GM19023 (cell line): ENCODE measurements around the gene TYR.
"Not testable (repeated sequence)": the region's sequence is repeated elsewhere in the genome, so short reads cannot be mapped to it uniquely, and the experiment has no call there.

Experiments used
- ATAC-seq: cut with Tn5 transposase; IDR thresholded peaks from one replicate; pipeline ENCODE4 v1.9.1; 2021; ENCODE audit warnings: mild to moderate bottlenecking, moderate library complexity; ENCODE audit not compliant: unreplicated experiment

TYR gene

DNA sequence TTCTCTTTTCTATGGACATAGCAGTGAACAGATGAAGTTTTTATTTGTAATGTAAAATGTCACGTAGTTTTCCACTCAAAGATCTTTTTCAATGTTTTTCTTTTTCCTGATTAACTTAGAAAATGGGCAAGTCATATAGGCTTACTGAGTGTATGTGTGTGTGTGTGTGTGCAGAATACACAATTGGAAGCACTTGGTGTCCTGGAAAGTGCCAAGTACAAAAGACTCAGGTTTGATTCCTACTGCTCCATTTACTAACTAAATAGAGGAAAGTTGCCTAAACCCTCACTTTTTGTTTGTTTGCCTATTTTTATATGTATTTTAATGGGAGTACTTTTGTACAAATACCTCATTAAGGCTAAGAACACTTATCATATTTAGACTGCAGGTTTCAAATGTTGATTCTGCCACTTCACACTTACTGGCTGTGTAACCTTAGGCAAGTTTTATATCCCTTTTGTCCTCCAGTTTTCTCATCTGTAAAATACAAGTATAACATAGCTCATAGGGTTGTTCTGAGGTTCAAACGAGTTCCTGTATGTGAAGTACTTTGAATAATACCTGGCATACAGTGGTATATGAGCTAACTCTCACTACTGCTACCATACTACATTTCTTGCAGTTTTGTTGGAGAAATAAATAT, 90.1 kb downstream of the TYR start:
- no peak for ATAC-seq

DNA sequence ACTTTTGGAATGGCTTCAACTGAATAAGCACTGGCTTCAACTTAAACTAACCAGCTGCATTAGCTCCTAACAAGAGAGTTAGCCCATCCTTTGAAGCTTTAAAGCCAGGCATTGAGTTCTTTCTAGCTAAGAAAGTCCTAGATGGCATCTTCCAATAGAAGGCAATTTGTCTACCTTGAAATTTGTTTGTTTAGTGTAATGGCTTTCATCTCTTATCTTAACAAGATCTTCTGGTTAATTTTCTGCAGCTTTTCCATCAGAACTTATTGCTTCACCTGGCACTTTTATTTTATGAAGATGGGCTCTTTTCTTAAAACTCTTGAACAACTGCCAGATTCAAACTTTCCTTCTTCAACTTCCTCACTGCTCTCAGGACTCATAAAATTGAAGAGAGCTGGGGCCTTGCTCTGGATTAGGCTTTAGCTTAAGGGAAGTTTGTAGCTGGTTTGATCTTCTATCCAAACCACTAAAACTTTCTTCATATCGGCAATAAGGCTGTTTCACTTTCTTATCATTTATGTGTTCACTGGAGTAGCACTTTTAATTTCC, 94.9 kb downstream of the TYR start:
- not testable (repeated sequence) for ATAC-seq

DNA sequence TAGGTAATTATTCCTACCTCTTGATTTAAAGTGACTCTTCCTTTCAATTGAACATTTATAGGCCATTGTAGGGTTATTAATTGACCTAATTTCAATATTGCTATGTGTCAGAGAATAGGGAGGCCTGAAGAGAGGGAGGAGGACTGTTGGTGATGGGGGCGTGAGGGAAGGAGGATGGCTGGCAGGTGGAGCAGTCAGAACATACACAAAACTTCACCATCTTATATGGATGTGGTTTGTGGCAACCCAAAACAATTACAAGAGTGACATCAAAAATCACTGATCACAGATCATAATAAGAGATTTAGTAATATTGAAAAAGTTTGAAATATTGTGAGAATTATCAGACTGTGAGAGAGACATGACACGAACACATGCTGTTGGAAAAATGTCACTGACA, 95.5 kb downstream of the TYR start:
- not testable (repeated sequence) for ATAC-seq

- no peak for ATAC-seq
Measured at GRCh38 chr11:89275966-89276365, 98.3 kb downstream of the TYR start.

DNA sequence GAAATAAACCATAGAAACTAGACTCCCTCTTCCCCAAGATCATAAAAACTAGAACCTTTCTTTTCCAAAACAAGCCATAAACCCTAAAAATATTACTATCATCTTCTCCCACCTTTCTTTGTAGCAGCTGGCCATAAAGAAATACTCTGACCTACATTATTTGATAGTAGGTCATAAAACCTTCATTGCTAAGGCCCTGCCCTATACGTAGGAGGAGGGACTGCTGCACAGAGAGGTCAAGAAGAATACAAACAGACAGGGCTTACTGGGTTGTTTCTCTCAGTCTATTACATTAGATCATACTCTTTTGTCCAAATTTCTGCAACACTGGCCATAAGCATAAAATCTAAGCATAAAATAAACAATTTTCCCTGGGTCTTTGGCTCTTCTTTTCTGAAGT, 101.5 kb downstream of the TYR start:
- ATAC-seq, result no peak

- ATAC-seq, result not testable (repeated sequence)
Measured at GRCh38 chr11:89281032-89281677, 103.5 kb downstream of the TYR start.

DNA sequence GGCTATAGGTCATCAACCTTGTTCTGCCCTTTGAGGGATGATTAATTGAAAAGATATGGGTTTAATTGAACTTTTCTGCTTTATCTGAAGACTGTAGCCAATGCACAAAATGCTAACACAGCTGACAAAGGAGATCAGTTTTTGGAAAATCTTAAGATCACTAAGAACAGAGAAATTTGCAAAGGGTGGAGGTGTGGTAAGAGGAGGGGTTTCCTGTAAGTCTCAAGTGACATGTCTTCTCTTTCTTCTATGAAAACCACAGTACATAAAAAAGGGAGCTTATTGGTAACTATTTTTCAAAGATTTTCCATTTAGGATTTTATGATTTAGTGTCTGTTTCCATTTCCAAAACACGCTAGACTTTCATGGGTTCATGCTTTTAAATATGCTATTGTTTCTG, 108.9 kb downstream of the TYR start:
- ATAC-seq, result not testable (repeated sequence)

DNA sequence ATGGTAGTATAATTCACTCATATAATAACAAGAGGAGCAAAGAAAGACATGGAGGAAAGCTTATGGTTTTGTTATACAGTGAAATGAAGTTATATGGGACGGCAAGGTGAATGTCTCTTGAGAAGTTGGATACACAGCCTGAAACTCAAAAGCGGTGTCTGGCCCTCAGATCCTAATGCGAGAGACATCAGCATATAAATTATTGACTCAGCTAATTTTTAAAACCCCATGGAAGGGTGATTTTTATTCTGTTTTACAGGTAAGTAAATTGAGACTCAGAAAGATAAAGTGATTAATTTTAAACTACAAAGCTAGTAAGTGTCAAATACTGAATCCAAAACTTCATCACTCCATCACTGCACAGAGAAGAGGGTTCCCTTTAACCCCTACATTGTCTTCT, 110.3 kb downstream of the TYR start:
- not testable (repeated sequence) for ATAC-seq

DNA sequence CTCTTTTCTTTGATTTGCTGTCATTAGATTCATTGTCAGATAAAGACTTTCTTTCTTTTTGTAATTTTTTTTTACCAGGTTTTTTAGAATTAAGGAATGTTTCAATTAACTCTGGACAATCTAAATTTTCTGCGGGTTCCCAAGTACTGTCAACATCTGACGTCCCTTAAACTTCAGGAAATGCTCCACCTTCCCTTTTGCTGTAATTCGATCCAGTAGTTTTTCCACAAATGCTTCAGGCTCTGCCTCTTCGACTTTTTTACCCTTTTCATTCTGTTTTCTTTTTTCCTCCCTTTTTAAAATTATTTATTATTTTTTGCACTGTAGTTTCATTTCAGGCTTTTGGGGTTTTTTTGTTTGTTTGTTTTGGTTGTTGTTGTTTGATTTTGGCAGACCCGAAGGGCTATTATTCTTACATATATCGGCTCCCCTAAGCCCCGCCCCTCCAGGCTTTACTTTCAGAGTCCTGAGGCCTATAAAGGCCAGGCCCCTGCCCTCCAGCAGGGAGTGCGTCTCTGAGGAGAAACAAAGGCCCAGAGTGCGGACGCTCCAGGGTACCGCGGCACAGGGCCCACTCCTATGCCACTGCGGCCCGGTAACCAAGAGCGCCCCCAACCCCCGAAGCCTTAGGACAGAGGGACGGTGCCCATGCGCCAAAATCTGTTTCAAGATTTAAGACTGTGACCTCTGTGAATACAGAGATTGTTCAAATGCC, 116.4 kb downstream of the TYR start:
- no peak for ATAC-seq

DNA sequence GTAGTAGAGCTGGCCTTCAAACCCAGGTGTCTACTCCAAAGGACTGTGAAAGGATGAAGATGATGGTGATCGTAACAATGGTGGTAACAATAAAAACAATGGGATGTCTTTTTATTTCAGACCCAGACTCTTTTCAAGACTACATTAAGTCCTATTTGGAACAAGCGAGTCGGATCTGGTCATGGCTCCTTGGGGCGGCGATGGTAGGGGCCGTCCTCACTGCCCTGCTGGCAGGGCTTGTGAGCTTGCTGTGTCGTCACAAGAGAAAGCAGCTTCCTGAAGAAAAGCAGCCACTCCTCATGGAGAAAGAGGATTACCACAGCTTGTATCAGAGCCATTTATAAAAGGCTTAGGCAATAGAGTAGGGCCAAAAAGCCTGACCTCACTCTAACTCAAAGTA, 117.3 kb downstream of the TYR start:
- ATAC-seq, result not testable (repeated sequence)

DNA sequence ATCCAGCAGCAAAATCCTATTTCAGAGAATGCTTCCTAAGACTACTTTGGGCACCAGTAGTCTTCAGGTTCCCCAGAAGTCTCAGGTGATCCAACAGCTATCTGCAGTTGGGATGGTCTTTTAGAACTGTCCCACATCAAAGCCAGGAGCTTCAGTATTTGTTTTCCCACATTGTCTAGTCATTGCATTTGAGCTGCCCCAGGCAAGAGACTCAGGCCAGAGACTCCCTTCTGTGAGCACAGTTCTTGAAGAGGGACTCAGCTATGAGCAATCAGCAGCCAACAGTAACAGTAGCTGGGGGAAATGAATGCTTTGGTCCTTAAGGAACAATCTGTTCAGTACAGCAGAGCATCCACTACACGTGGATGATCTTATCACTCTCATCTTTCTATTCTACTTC, 125.4 kb downstream of the TYR start:
- ATAC-seq, result not testable (repeated sequence)

- ATAC-seq, result not testable (repeated sequence)
Measured at GRCh38 chr11:89308272-89308671, 130.6 kb downstream of the TYR start.

DNA sequence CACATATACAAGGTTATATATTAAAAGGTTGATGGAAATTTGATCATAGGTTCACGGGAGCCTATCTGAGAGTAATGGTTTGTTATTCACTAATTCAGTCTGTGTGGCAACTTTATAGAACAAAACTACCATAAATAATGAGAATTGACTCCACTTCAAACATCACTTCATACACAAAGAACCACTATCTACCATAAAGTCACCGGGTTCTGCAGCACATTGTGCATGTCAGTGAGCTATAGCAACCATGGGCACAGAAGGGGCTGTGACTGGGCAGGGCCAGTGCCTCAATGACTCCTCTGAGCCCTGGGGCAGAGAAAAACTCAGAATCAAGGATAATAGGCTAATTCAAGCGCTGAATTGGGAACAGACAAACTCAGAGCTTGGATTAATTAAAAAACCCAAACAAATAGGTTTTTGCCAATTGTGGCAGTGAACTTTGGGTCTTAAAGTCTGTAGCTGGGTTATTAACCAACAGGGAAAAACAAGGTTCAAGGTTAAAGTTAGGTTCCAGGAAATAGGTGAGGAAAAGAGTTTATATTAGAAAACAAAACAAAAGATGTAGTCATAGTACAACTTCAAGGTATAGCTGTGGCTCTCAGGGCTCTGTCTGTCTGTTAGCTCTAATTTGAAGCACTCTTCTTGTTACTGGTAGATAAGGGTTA, 131.8 kb downstream of the TYR start:
- ATAC-seq, result not testable (repeated sequence)

- not testable (repeated sequence) for ATAC-seq
Measured at GRCh38 chr11:89310607-89311006, 132.9 kb downstream of the TYR start.

DNA sequence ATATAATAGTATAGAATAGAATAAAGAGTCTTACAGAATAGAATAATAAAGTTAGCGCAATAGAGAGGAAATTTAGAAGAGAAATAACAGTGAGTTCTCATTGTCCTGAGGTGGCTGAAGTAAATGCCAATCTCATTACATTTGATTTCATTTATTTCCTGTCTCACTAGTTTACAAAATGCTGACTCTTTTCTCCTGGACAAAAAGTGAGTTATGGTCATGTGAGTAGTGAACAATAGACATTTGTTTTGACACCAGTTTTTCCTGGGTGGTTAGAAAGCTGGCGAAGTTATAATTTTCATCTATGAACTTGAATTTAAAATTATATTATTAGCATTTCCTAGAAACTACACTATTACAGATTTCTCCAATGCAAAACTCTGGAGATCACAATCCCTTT, 143.7 kb downstream of the TYR start:
- no peak for ATAC-seq

- no peak for ATAC-seq
Measured at GRCh38 chr11:89327885-89328284, 150.2 kb downstream of the TYR start.

GRCh38 chr11:89331940-89332339, 154.3 kb downstream of the TYR start:
- not testable (repeated sequence) for ATAC-seq

- not testable (repeated sequence) for ATAC-seq
Measured at GRCh38 chr11:89333704-89334103, 156.0 kb downstream of the TYR start.

DNA sequence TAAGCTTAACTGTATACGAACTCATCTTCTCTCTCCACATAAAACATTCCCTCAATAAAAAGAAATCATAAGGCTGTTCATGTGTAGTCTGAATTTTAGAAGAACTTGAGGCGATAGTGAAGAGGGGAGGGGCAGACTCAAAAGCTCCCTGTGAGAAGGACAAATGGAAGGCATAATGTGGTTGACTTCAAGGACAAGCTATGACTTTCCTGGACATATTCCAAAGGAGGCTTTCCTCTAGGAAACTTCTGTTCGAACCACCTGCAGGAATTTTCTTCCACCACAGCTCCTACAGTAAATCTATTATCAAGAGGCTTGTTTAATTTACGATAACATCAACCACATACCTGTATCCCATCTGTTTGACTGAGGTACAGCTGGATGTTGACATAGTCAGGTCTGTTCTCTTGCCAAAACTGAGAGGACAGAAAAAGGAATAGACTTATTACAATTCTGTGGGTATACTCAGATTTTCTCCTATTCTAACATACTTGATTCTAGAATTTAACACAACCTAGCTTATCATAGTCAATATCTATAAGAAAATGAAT, 159.5 kb downstream of the TYR start:
- not testable (repeated sequence) for ATAC-seq

- not testable (repeated sequence) for ATAC-seq
Measured at GRCh38 chr11:89338073-89338472, 160.4 kb downstream of the TYR start.

GRCh38 chr11:89340450-89340849, 162.8 kb downstream of the TYR start:
- not testable (repeated sequence) for ATAC-seq
